ENCODE data around the gene MAGEE1.

The MAGEE1 gene

GRCh38 chrX:76427560-76428242, at the start of gene MAGEE1:
TSS of gene MAGEE1 (plus strand) at chrX:76427710. CDS start at chrX:76427931, 221 bp downstream.
- peak; percentile 51 for DNase-seq

GRCh38 chrX:76398970-76399369, 28.5 kb upstream of the MAGEE1 start:
- DNase-seq = no peak

- no peak for DNase-seq
Observed at GRCh38 chrX:76407795-76408194, 19.7 kb upstream of the MAGEE1 start.

- no peak for DNase-seq
Observed at GRCh38 chrX:76420237-76420636, 7.3 kb upstream of the MAGEE1 start.

- no peak for DNase-seq
Observed at GRCh38 chrX:76428243-76429130, 977 bp downstream of the MAGEE1 start.

GRCh38 chrX:76433219-76433618, 5.7 kb downstream of the MAGEE1 start:
- DNase-seq = no peak

- DNase-seq = no peak
Observed at GRCh38 chrX:76434103-76434741, 6.7 kb downstream of the MAGEE1 start.

- no peak for DNase-seq
Observed at GRCh38 chrX:76439188-76439587, 11.7 kb downstream of the MAGEE1 start.

- DNase-seq = no peak
Observed at GRCh38 chrX:76453737-76454406, 26.4 kb downstream of the MAGEE1 start.

- DNase-seq = peak; percentile 2
Observed at GRCh38 chrX:76454456-76454927, 27.0 kb downstream of the MAGEE1 start.

- no peak for DNase-seq
Observed at GRCh38 chrX:76477353-76477752, 49.8 kb downstream of the MAGEE1 start.
